Activated CD4-positive, alpha-beta memory T cell treated with anti-CD3 and anti-CD28 coated beads, Interleukin-2, amount 10 ng/mL, durations not matched to agents 7 days and 5 days (primary cell): ENCODE data around the gene GP1BB. TPM values are rescaled to one million over a fixed set of nuclear protein-coding genes. Genes with fewer than 3 reads are reported as not detected.
"Not testable (repeated sequence)": the region's sequence is repeated elsewhere in the genome, so short reads cannot be mapped to it uniquely, and the experiment has no call there.

Experiments used
- CTCF ChIA-PET: fragments of 350-600 bp; sonication (Branson Sonifier 250); formaldehyde crosslinking; loops from one replicate; lab custom pipeline; 2021; ENCODE audit warnings: antibody characterized with exemption, inconsistent platforms; lab: Charles Lee
- POLR2A ChIA-PET: fragments of 350-600 bp; sonication (Branson Sonifier 250); formaldehyde crosslinking; loops from one replicate; lab custom pipeline; 2021; ENCODE audit warnings: antibody characterized with exemption; lab: Charles Lee
- DNase-seq: peaks from one replicate; pipeline ENCODE4 v3.0.0-alpha.2; 2020
- H3K27ac Mint-ChIP-seq: one replicate; pipeline ENCODE4 v1.8.0; 2021; ENCODE audit warnings: mild to moderate bottlenecking, mixed read lengths
- H3K27me3 Mint-ChIP-seq: one replicate; pipeline ENCODE4 v1.8.0; 2021; ENCODE audit warnings: mixed read lengths
- H3K36me3 Mint-ChIP-seq: one replicate; pipeline ENCODE4 v1.8.0; 2021; ENCODE audit warnings: low read depth, mixed read lengths
- H3K4me1 Mint-ChIP-seq: one replicate; pipeline ENCODE4 v1.8.0; 2021; ENCODE audit warnings: mixed read lengths
- H3K4me3 Mint-ChIP-seq: one replicate; pipeline ENCODE4 v1.8.0; 2021; ENCODE audit warnings: mild to moderate bottlenecking, mixed read lengths
- H3K9me3 Mint-ChIP-seq: one replicate; pipeline ENCODE4 v1.8.0; 2021; ENCODE audit warnings: mixed read lengths
- total RNA-seq, 2 experiments: library from RNA; stranded (reverse); gene quantifications; one replicate each; pipeline ENCODE4 v1.2.3, GENCODE V29; 2021

The GP1BB gene
- not detected for total RNA-seq

DNA sequence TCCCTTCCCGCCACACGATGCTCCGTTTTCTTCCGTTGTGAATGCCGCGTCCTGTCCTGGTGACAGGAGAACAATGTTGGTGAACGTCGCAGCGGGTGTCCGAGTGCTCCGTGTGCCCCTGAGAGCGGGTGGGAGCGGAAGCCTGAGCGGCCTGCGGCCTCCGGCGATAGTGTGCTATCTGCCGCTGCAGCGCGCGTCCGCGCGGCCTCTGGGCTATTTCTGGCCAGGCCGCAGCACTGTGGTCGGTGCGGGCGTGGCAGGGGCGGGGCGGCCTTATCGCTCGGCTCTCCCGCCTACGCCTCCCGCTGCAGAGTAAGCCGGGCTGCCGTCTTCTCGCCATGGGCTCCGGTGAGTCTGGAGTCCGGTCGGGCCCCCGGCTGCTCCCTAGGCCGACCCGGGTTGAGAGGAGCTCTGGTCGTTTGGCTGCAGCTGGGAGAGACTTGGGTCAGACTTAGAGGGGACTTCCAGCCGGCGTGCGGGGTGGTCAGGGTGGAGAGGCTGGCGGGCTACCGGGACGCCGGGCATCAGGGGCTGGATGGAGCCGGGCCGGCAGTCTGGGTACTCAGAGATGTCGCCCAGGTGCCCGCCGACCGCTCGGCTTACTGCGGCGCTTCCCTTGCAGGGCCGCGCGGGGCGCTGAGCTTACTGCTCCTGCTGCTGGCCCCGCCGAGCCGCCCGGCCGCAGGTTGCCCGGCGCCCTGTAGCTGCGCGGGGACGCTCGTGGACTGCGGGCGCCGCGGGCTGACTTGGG is at the start of gene GP1BB:
GP1BB (plus strand) TSS at position 308 of the 751 bp plus-strand sequence; CDS start at position 339, 31 bp downstream.
- Mint-ChIP-seq H3K27me3 (peaks cover 49% of the 10 kb centered on the region), H3K4me1 (peaks cover 7% of the 10 kb centered on the region), H3K36me3 (no peaks in the 10 kb centered on the region), H3K4me3 (no peak within 1 kb of the TSS), H3K27ac (no peak within 1 kb of the TSS), H3K9me3 (no peaks in the 10 kb centered on the region)
- no peak for DNase-seq
- ChIA-PET POLR2A (interaction anchor here (1.0 kb wide), 1 partner anchor 133 kb away, joined by 3 read pairs; no protein-coding TSS in a partner anchor), CTCF (interaction anchor here (0.8 to 1.2 kb wide), 2 partner anchors 9 to 190 kb away, joined by 3 to 4 read pairs; no protein-coding TSS in a partner anchor)

DNA sequence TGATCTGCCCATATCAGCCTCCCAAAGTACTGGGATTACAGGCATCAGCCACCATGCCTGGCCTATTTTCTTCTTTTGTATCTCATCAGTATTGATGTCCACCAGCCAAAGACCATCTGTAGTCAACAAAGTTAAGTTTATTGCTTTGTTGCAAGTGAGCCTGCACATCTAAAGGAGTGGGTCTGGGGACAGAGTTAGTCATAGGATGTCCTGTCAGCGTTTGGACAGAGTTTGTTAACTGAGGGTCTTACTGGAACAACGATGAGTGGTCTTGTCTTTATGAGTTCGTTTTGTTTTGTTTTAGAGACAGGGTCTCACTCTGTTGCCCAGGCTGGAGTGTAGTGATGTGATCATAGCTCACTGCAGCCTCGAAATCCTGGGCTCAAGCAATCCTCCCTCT is 49.7 kb upstream of the GP1BB start:
- H3K27ac Mint-ChIP-seq: no peak overlapping the region
- H3K27me3 Mint-ChIP-seq: peaks cover 9% of the 10 kb centered on the region
- DNase-seq: no peak
- no peaks in the 10 kb centered on the region for H3K9me3 Mint-ChIP-seq
- no peak overlapping the region for H3K4me3 Mint-ChIP-seq
- H3K36me3 Mint-ChIP-seq: no peaks in the 10 kb centered on the region
- POLR2A ChIA-PET: no interaction called here
- no peaks in the 10 kb centered on the region for H3K4me1 Mint-ChIP-seq
- CTCF ChIA-PET: no interaction called here

DNA sequence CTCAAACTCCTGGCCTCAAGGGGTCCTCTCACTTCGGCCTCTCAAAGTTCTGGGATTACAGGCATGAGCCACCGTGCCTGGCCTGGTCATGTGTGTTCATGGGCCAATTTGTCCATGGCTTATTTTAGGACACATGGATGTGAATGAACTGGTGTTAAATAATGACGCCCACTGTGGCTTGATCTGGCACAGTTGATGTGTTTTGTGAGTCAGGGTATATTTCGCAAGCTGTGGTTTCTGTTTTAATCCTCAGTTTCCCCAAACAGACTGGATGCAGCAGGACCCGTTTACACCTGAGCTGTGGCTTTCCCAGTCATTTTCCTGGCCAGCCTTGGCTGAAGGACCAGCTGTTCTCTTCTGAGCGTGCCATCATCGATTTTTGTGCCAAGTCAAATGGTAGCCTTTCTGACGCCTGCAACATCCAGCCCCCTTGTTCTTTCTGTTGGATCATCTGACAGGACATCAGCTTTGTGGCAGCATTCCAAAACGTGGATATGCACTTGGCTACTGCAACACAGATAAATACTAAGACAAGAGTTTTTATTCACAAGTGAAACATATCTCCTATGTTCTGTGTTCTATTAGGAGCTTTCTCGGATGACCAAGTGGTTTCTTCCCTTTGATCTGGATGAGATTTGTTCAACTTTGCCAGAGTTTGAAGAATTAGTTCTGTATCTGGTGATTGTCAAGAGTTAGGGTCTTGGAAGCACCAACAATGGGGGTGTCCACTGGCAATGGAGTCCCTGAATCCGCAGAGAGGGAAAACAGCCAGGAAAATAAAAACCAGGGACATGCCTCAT is 49.0 kb upstream of the GP1BB start:
- H3K27me3 Mint-ChIP-seq: peaks cover 9% of the 10 kb centered on the region
- no peaks in the 10 kb centered on the region for H3K9me3 Mint-ChIP-seq
- H3K4me1 Mint-ChIP-seq: no peaks in the 10 kb centered on the region
- no peak for DNase-seq
- CTCF ChIA-PET: no interaction called here
- POLR2A ChIA-PET: no interaction called here
- H3K36me3 Mint-ChIP-seq: no peaks in the 10 kb centered on the region
- no peak overlapping the region for H3K4me3 Mint-ChIP-seq
- no peak overlapping the region for H3K27ac Mint-ChIP-seq

DNA sequence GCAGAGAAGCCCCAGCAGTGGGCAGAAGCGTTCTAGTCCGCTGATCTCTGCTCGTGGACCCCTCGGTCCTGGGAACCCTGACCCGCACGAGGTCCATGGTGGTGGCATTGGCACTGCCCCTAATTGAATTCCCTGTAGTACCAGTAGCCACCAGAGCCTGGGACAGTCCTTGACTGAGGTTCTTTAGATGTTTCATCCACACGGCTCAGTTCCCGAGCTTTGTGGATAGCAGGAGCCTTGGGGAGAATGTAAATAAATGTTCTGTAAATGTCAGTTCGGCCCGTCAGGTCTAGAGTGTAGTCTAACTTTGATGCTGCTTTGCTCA is 48.4 kb upstream of the GP1BB start:
- Mint-ChIP-seq H3K36me3 (no peaks in the 10 kb centered on the region), H3K27ac (no peak overlapping the region), H3K9me3 (no peaks in the 10 kb centered on the region), H3K27me3 (peaks cover 9% of the 10 kb centered on the region), H3K4me1 (no peaks in the 10 kb centered on the region), H3K4me3 (no peak overlapping the region)
- ChIA-PET CTCF (no interaction called here), POLR2A (no interaction called here)
- no peak for DNase-seq

DNA sequence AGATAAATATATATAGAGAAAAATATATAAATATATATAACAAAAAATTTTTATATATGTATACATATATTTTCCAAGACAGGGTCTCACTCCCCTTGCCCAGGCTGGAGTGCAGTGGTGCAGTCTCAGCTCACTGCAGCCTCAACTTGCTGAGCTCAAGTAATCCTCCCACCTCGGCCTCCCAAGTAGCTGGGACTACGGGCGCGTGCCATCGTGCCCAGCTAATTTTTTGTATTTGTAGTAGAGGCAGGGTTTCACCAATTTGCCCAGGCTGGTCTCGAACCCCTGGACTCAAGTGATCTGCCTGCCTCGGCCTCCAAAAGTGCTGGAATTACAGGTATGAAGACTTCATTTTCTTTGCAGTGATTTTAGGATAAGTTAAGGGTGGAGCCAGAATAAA is 47.9 kb upstream of the GP1BB start:
- H3K9me3 Mint-ChIP-seq: no peaks in the 10 kb centered on the region
- no peaks in the 10 kb centered on the region for H3K36me3 Mint-ChIP-seq
- no peak overlapping the region for H3K27ac Mint-ChIP-seq
- CTCF ChIA-PET: no interaction called here
- H3K27me3 Mint-ChIP-seq: peaks cover 9% of the 10 kb centered on the region
- POLR2A ChIA-PET: no interaction called here
- no peak for DNase-seq
- no peak overlapping the region for H3K4me3 Mint-ChIP-seq
- no peaks in the 10 kb centered on the region for H3K4me1 Mint-ChIP-seq

DNA sequence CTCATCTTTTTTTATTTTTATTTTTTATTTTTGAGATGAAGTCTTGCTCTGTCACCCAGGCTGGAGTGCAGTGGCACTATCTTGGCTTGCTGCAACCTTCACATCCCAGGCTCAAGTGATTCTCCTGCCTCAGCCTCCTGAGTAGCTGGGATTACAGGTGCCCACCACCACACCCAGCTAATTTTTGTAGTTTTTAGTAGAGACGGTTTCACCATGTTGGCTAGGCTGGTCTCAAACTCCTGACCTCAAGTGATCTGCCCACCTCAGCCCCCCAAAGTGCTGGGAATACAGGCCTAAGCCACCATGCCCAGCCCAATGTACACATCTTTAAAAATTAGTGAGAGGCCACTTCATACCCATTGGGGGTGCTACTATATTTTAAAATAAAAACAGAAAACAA is 46.9 kb upstream of the GP1BB start:
- H3K4me3 Mint-ChIP-seq, H3K27me3 Mint-ChIP-seq, POLR2A ChIA-PET, H3K27ac Mint-ChIP-seq, H3K36me3 Mint-ChIP-seq, H3K4me1 Mint-ChIP-seq, CTCF ChIA-PET, H3K9me3 Mint-ChIP-seq, DNase-seq: not testable (repeated sequence)

DNA sequence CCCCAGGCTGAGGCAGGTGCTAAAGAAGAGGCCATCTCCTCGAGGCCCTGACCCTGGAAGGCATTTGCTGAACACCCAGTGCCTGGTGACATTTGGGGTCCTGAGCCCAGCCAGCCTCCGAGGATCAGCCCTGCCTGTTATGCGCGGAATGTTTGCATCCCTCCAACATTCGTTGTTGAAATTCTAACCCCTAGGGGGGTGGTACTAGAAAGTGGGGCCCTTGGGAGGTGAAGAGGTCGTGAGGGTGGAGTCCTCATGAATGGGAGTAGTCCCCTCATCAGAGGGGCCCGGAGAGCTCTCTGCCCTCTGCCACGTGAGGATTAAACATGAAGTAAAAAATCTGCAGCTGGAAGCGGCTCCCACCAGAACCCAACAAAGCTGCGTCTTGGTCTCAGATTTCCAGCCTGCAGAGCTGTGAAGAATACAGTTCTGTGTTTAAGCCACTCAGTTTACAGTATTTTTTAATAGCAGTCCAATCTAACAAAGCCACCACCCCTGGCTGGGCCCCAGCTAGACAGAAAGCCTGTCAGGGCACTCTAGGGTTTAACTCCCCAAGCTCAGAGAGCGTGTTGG is 44.3 kb upstream of the GP1BB start:
- Mint-ChIP-seq H3K4me3 (no peak overlapping the region), H3K36me3 (no peaks in the 10 kb centered on the region), H3K27me3 (peaks cover 23% of the 10 kb centered on the region), H3K9me3 (no peaks in the 10 kb centered on the region), H3K27ac (no peak overlapping the region), H3K4me1 (no peaks in the 10 kb centered on the region)
- ChIA-PET CTCF (no interaction called here), POLR2A (no interaction called here)
- no peak for DNase-seq

DNA sequence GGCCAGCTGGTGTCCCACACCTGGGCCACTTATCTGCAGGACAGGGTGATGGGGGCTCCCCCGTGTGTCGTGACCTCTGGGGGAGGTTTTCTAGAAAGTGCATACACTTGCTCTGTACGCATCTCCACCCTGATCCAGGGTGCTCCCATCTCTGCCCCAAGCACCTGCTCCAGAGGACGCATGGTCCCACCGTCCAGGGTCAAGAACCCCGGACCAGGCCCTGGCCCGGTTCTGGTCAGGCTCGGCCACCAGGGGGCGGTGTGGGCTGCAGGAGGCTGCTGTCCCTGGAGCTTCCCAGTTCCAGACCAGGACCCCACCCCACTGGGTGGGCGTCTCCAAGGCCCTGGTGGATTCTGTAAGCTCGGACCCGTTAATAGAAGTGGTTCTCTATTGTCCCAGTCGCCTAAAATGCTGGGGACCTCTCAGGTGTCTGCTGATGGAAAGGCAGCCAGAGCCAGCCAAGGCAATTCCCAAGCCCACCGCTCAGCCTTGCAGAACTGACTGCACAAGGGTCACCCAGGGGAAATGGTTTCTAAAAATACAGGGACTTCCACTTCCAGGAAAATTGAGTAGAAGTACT is 43.7 kb upstream of the GP1BB start:
- Mint-ChIP-seq H3K27ac (no peak overlapping the region), H3K4me3 (no peak overlapping the region), H3K9me3 (no peaks in the 10 kb centered on the region), H3K4me1 (no peaks in the 10 kb centered on the region), H3K27me3 (peaks cover 25% of the 10 kb centered on the region), H3K36me3 (no peaks in the 10 kb centered on the region)
- ChIA-PET CTCF (interaction anchor here (0.7 kb wide), 1 partner anchor 226 kb away, joined by 3 read pairs; no protein-coding TSS in a partner anchor), POLR2A (no interaction called here)
- DNase-seq: peak; percentile 30

DNA sequence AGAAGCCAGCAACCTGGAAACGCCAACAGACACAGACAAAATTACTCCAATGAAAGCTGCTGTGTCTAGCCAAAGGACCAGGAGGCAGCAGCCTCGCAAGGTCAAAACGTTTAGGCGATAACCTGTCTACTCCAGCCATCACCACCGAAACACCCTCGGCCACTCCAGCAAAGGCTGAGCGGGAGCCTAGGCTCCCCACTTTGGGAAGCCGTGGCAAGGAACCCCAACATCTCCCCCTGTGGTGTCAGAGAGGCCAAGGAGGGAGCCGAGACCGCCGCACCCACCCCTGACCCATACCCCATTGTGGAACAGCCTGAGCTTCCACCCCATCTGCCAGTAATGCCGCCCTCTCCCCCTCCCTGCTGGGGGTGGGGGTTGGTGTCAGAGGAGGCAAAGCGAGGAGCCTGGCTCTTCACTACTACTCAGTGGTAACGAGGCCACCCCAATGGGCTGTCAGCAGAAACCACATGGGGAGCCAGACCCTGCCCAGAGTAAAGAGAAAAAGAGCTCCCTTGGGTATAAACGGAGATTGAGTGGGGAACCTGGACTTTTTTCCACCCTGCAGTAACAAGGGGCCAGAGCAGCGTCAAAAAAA is 43.0 kb upstream of the GP1BB start:
- Mint-ChIP-seq H3K27ac (no peak overlapping the region), H3K9me3 (no peaks in the 10 kb centered on the region)
- POLR2A ChIA-PET: no interaction called here

DNA sequence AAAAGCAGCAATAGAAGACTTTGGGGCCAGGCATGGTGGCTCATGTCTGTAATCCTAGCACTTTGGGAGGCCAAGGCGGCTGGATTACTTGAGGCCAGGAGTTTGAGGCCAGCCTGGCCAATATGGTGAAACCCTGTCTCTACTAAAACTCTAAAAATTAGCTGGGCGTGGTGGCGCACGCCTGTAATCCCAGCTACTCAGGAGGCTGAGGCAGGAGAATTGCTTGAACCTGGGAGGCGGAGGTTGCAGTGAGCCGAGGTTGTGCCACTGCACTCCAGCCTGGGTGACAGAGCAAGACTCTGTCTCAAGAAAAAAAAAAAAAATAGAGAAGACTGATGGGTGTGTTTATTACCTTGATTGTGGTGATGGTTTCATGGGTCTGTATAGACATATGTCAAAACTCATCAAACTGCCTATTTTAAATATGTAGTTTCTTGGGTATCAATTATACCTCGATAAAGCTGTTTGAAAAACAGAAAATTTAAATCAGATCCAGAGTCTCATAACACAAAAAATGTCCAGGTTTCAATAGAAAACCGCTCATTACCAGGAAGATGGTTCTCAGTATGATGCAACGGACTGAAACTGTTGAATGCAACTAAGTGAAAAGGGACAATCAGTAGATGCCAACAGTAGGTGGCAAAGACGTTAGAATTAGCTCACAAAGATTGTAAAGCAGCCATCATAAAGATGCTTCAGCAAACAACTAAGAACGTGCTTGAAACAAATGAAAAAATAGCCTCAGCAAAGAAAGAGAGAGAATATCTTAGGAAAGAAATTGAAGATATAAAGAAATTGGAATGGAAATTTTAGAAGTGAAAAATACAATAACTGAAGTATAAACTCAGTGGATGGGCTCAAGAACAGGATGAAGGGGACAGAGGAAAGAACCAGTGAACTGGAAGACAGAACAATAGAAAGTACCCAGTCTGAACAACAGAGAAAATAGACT is 42.2 kb upstream of the GP1BB start:
- H3K36me3 Mint-ChIP-seq: no peaks in the 10 kb centered on the region
- no peaks in the 10 kb centered on the region for H3K9me3 Mint-ChIP-seq
- ChIA-PET POLR2A (no interaction called here), CTCF (no interaction called here)
- H3K27ac Mint-ChIP-seq: no peak overlapping the region
- DNase-seq: no peak
- no peak overlapping the region for H3K4me3 Mint-ChIP-seq
- H3K4me1 Mint-ChIP-seq: no peaks in the 10 kb centered on the region
- H3K27me3 Mint-ChIP-seq: peaks cover 25% of the 10 kb centered on the region

More for the DNA sequence above, 43.0 kb upstream of the GP1BB start:
- H3K4me3 Mint-ChIP-seq: no peak overlapping the region
- H3K36me3 Mint-ChIP-seq: no peaks in the 10 kb centered on the region
- CTCF ChIA-PET: interaction anchor here (0.7 kb wide), 1 partner anchor 226 kb away, joined by 3 read pairs; no protein-coding TSS in a partner anchor
- peaks cover 25% of the 10 kb centered on the region for H3K27me3 Mint-ChIP-seq
- DNase-seq: no peak
- H3K4me1 Mint-ChIP-seq: no peaks in the 10 kb centered on the region

DNA sequence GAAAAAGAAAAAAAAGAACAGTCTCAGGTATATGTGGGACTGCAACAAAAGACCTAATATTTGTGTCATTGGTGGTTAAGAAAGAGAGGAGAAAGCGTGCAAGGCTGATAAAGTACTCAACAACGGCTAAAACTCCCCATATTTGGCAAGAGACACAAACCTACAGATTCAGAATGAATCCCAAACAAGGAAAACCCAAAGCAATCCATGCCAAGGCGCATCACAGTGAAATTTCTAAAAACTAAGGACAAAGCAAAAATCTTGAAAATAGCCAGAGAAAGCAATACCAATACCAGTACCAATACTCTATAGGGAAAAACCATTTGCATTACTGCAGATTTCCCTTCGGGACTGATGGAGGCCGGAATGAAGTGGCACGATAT is 41.5 kb upstream of the GP1BB start:
- no peaks in the 10 kb centered on the region for H3K4me1 Mint-ChIP-seq
- no peaks in the 10 kb centered on the region for H3K36me3 Mint-ChIP-seq
- CTCF ChIA-PET: no interaction called here
- POLR2A ChIA-PET: no interaction called here
- no peaks in the 10 kb centered on the region for H3K9me3 Mint-ChIP-seq
- no peak overlapping the region for H3K4me3 Mint-ChIP-seq
- no peak for DNase-seq
- H3K27me3 Mint-ChIP-seq: peaks cover 29% of the 10 kb centered on the region
- H3K27ac Mint-ChIP-seq: no peak overlapping the region

DNA sequence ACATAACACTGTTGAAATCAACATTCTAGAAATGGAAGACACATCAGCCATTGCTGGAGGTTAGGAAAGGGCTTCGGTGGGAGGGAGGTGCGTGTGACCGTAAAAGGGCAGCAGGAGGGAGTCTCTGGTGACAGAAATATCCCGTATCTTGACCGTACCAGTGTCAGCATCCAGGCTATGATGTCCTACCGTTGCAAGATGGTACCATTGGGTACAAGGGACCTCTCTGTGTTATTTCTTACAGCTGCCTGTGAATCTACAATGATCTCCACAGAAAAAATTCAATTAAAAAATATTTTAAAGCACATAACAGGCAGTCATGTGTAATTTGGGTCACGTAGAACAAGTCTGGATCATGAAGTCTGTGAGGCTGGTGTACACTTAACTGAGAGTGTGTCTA is 36.4 kb upstream of the GP1BB start:
- H3K9me3 Mint-ChIP-seq: no peaks in the 10 kb centered on the region
- POLR2A ChIA-PET: no interaction called here
- H3K36me3 Mint-ChIP-seq: no peaks in the 10 kb centered on the region
- CTCF ChIA-PET: no interaction called here
- H3K27ac Mint-ChIP-seq: no peak overlapping the region
- H3K4me3 Mint-ChIP-seq: no peak overlapping the region
- H3K4me1 Mint-ChIP-seq: no peaks in the 10 kb centered on the region
- peaks cover 28% of the 10 kb centered on the region for H3K27me3 Mint-ChIP-seq
- DNase-seq: no peak
